NCI-H2107 treated with DMSO at 0.1 percent for 48 hours (cell line): ENCODE measurements around the gene G3BP1.
"Not testable (repeated sequence)": the region's sequence is repeated elsewhere in the genome, so short reads cannot be mapped to it uniquely, and the experiment has no call there.

Experiments
- DNase-seq: peaks from one replicate; lab custom pipeline; 2025; ENCODE audit not compliant: unreplicated experiment; lab: John Stamatoyannopoulos, UW

The G3BP1 gene

GRCh38 chr5:151855701-151856100 lies 83.9 kb downstream of the G3BP1 start:
- no peak for DNase-seq

GRCh38 chr5:151856861-151857260 lies 85.1 kb downstream of the G3BP1 start:
- no peak for DNase-seq

- not testable (repeated sequence) for DNase-seq
These were observed 89.1 kb downstream of the G3BP1 start for GRCh38 chr5:151860867-151861266.
